ENCODE data around the gene ZNF888.

DNA sequence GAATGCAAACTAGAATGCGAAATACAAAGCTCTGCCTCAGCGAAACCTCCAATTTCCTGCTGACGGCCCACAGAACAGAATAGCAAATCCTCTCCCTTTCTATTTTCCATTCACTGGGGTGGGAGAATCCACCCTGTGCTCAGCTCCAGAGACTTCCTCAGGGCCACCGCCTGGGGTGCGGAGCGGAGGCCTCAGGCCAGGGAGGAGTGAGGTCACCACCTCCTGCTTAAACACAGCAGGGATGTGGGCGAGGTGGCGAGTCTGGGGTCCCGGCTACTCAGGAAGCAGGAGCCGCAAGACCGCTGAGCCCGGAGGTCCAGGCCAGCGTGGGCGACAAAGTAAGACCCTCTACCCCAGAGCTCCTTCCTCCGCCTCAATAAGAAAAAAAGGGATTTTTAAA, 25.1 kb downstream of the ZNF888 start:
- TF ChIP-seq POLR2AphosphoS5 (IDR thresholded peaks at IDR 0.05; ENCODE audit: low read depth, low read length) (no peak), SIN3A (IDR thresholded peaks at IDR 0.05; ENCODE audit: borderline replicate concordance, insufficient read depth, low read length) (no peak), TAF1 (IDR thresholded peaks at IDR 0.05; ENCODE audit: borderline replicate concordance, insufficient read depth, low read length) (no peak)
- TF ChIP-seq, protein P1, sequence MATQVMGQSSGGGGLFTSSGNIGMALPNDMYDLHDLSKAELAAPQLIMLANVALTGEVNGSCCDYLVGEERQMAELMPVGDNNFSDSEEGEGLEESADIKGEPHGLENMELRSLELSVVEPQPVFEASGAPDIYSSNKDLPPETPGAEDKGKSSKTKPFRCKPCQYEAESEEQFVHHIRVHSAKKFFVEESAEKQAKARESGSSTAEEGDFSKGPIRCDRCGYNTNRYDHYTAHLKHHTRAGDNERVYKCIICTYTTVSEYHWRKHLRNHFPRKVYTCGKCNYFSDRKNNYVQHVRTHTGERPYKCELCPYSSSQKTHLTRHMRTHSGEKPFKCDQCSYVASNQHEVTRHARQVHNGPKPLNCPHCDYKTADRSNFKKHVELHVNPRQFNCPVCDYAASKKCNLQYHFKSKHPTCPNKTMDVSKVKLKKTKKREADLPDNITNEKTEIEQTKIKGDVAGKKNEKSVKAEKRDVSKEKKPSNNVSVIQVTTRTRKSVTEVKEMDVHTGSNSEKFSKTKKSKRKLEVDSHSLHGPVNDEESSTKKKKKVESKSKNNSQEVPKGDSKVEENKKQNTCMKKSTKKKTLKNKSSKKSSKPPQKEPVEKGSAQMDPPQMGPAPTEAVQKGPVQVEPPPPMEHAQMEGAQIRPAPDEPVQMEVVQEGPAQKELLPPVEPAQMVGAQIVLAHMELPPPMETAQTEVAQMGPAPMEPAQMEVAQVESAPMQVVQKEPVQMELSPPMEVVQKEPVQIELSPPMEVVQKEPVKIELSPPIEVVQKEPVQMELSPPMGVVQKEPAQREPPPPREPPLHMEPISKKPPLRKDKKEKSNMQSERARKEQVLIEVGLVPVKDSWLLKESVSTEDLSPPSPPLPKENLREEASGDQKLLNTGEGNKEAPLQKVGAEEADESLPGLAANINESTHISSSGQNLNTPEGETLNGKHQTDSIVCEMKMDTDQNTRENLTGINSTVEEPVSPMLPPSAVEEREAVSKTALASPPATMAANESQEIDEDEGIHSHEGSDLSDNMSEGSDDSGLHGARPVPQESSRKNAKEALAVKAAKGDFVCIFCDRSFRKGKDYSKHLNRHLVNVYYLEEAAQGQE (IDR thresholded peaks at IDR 0.05; ENCODE audit: insufficient read depth in 1 of 2, low read depth in 2 of 2, low read length in 2 of 2): no peak
